ENCODE measurements around the gene RIPPLY3. TPM values are rescaled to one million over a fixed set of nuclear protein-coding genes. Genes with fewer than 3 reads are reported as not detected.

The RIPPLY3 gene
- total RNA-seq (not detected), polyA plus RNA-seq (not detected), total RNA-seq (not detected)

- Histone ChIP-seq H3K27me3 (ENCODE audit: control insufficient read depth in 2 of 2, insufficient read depth in 2 of 2, low read length in 2 of 2) (no peaks in the 10 kb centered on the region), H3K4me1 (ENCODE audit: control insufficient read depth in 2 of 2, insufficient read depth in 2 of 2, low read length in 2 of 2) (peaks cover 4 to 7% of the 10 kb centered on the region in 2 donors), H3K4me3 (ENCODE audit: low read length) (peak within 1 kb of the TSS; percentile 49), H3K36me3 (ENCODE audit: control insufficient read depth in 2 of 3, insufficient read depth in 3 of 3, low read length in 3 of 3) (no peaks in the 10 kb centered on the region), H3K9me3 (ENCODE audit: control insufficient read depth in 2 of 3, low read length in 3 of 3) (no peaks in the 10 kb centered on the region), H3K27ac (ENCODE audit: low read depth, low read length) (no peak within 1 kb of the TSS)
- ChIA-PET CTCF (interaction anchor here (0.9 kb wide), 1 partner anchor 15 kb away, joined by 5 read pairs; no protein-coding TSS in a partner anchor), POLR2A (interaction anchor here (0.9 to 1.9 kb wide), 3 partner anchors 17 to 66 kb away, joined by 3 to 5 read pairs (median 3); partner anchors contain the start of gene HLCS)
- Mint-ChIP-seq H3K4me3 (peak within 1 kb of the TSS; percentile 59 to 77 (median 72)), H3K9me3 (no peaks in the 10 kb centered on the region), H3K27me3 (peaks cover 19 to 47% (median 30%) of the 10 kb centered on the region in 5 donors), H3K4me1 (peaks cover 3 to 22% (median 17%) of the 10 kb centered on the region in 7 donors), H3K36me3 (no peaks in the 10 kb centered on the region), H3K27ac (peak within 1 kb of the TSS in 1 of 9 donors; percentile 51)
- intact Hi-C loops (cut with micrococcal nuclease), result loop anchor here (5.0 to 10.0 kb wide), 3 partner anchors 39 to 372 kb away; partner anchors contain the start of genes HLCS (in 1 of the 2), PIGP (in 1 of the 2) and TTC3 (in 1 of the 2)
- ATAC-seq (peak; percentile 23), DNase-seq (peak in 6 of 9 donors; percentile 8 to 38 (median 10))
Observed at GRCh38 chr21:37006486-37007291, at the start of gene RIPPLY3. TSS of gene RIPPLY3 (plus strand) at chr21:37006702. CDS start at chr21:37006773, 71 bp downstream.

- no peak overlapping the region for H3K27ac Mint-ChIP-seq
- POLR2A ChIA-PET, result interaction anchor here (0.7 kb wide), 1 partner anchor 37 kb away, joined by 3 read pairs; no protein-coding TSS in a partner anchor
Observed at GRCh38 chr21:36959020-36959835, 47.3 kb upstream of the RIPPLY3 start.

GRCh38 chr21:36960676-36961284 lies 45.7 kb upstream of the RIPPLY3 start:
- H3K4me3 ChIP-seq (ENCODE audit: low read length), result no peak overlapping the region
- no peak for DNase-seq
- no peaks in the 10 kb centered on the region for H3K27me3 ChIP-seq (ENCODE audit: control insufficient read depth in 2 of 2, insufficient read depth in 2 of 2, low read length in 2 of 2)
- H3K36me3 Mint-ChIP-seq, result peaks cover 9 to 31% (median 16%) of the 10 kb centered on the region in 5 donors
- ChIA-PET POLR2A (no interaction called here), CTCF (interaction anchor here (1.0 kb wide), 1 partner anchor 29 kb away, joined by 3 read pairs; no protein-coding TSS in a partner anchor)
- intact Hi-C loops (cut with micrococcal nuclease), result loop anchor here in 1 of 2 donors (10.0 kb wide), 1 partner anchor 404 kb away; the partner anchor contains the start of gene DYRK1A
- H3K36me3 ChIP-seq (ENCODE audit: control insufficient read depth in 2 of 3, insufficient read depth in 3 of 3, low read length in 3 of 3), result peaks cover 0 to 15% (median 3%) of the 10 kb centered on the region in 3 experiments
- no peaks in the 10 kb centered on the region for H3K9me3 ChIP-seq (ENCODE audit: control insufficient read depth in 2 of 3, low read length in 3 of 3)
- H3K4me3 Mint-ChIP-seq, result no peak overlapping the region
- no peaks in the 10 kb centered on the region for H3K4me1 ChIP-seq (ENCODE audit: control insufficient read depth in 2 of 2, insufficient read depth in 2 of 2, low read length in 2 of 2)
- H3K27ac ChIP-seq (ENCODE audit: low read depth, low read length), result no peak overlapping the region
- peaks cover 9 to 18% (median 11%) of the 10 kb centered on the region in 7 donors for H3K4me1 Mint-ChIP-seq
- H3K27me3 Mint-ChIP-seq, result no peaks in the 10 kb centered on the region
- no peak for ATAC-seq
- H3K27ac Mint-ChIP-seq, result peak overlapping the region in 2 of 9 donors; percentile 23 to 62
- H3K9me3 Mint-ChIP-seq, result peaks cover 0 to 2% (median 0%) of the 10 kb centered on the region in 11 donors

More at GRCh38 chr21:36959020-36959835, 47.3 kb upstream of the RIPPLY3 start:
- peaks cover 0 to 6% (median 3%) of the 10 kb centered on the region in 7 donors for H3K4me1 Mint-ChIP-seq
- no peak overlapping the region for H3K4me3 Mint-ChIP-seq
- Histone ChIP-seq H3K4me1 (ENCODE audit: control insufficient read depth in 2 of 2, insufficient read depth in 2 of 2, low read length in 2 of 2) (no peaks in the 10 kb centered on the region), H3K27ac (ENCODE audit: low read depth, low read length) (no peak overlapping the region), H3K9me3 (ENCODE audit: control insufficient read depth in 2 of 3, low read length in 3 of 3) (no peaks in the 10 kb centered on the region), H3K27me3 (ENCODE audit: control insufficient read depth in 2 of 2, insufficient read depth in 2 of 2, low read length in 2 of 2) (no peaks in the 10 kb centered on the region), H3K36me3 (ENCODE audit: control insufficient read depth in 2 of 3, insufficient read depth in 3 of 3, low read length in 3 of 3) (peaks cover 0 to 16% (median 3%) of the 10 kb centered on the region in 3 experiments), H3K4me3 (ENCODE audit: low read length) (no peak overlapping the region)
- intact Hi-C loops (cut with micrococcal nuclease), result no loop called here
- H3K9me3 Mint-ChIP-seq, result peaks cover 0 to 2% (median 0%) of the 10 kb centered on the region in 11 donors
- DNase-seq (no peak), ATAC-seq (no peak)
- H3K27me3 Mint-ChIP-seq, result no peaks in the 10 kb centered on the region
- H3K36me3 Mint-ChIP-seq, result peaks cover 9 to 33% (median 16%) of the 10 kb centered on the region in 5 donors
- CTCF ChIA-PET, result no interaction called here

GRCh38 chr21:36962098-36962780 lies 44.3 kb upstream of the RIPPLY3 start:
- no peak overlapping the region for H3K27ac ChIP-seq (ENCODE audit: low read depth, low read length)
- H3K36me3 ChIP-seq (ENCODE audit: control insufficient read depth in 2 of 3, insufficient read depth in 3 of 3, low read length in 3 of 3), result peaks cover 0 to 11% (median 3%) of the 10 kb centered on the region in 3 experiments
- Mint-ChIP-seq H3K4me3 (no peak overlapping the region), H3K27ac (peak overlapping the region in 1 of 9 donors; percentile 53), H3K27me3 (no peaks in the 10 kb centered on the region), H3K36me3 (peaks cover 9 to 23% (median 15%) of the 10 kb centered on the region in 5 donors), H3K9me3 (peaks cover 0 to 2% (median 0%) of the 10 kb centered on the region in 11 donors), H3K4me1 (peaks cover 12 to 23% (median 13%) of the 10 kb centered on the region in 7 donors)
- no peaks in the 10 kb centered on the region for H3K27me3 ChIP-seq (ENCODE audit: control insufficient read depth in 2 of 2, insufficient read depth in 2 of 2, low read length in 2 of 2)
- peaks cover 0 to 5% of the 10 kb centered on the region in 2 donors for H3K4me1 ChIP-seq (ENCODE audit: control insufficient read depth in 2 of 2, insufficient read depth in 2 of 2, low read length in 2 of 2)
- ATAC-seq, result no peak
- H3K9me3 ChIP-seq (ENCODE audit: control insufficient read depth in 2 of 3, low read length in 3 of 3), result no peaks in the 10 kb centered on the region
- H3K4me3 ChIP-seq (ENCODE audit: low read length), result no peak overlapping the region
- CTCF ChIA-PET, result no interaction called here
- no peak for DNase-seq
- POLR2A ChIA-PET, result no interaction called here
- intact Hi-C loops (cut with micrococcal nuclease), result loop anchor here in 1 of 2 donors (10.0 kb wide), 1 partner anchor 403 kb away; the partner anchor contains the start of gene DYRK1A

GRCh38 chr21:36964398-36964797 lies 42.1 kb upstream of the RIPPLY3 start:
- intact Hi-C loops (cut with micrococcal nuclease), result loop anchor here in 1 of 2 donors (10.0 kb wide), 1 partner anchor 400 kb away; the partner anchor contains the start of gene DYRK1A
- Mint-ChIP-seq H3K4me1 (peaks cover 12 to 28% (median 13%) of the 10 kb centered on the region in 7 donors), H3K36me3 (peaks cover 9 to 16% (median 13%) of the 10 kb centered on the region in 5 donors), H3K27ac (peak overlapping the region in 4 of 9 donors; percentile 24 to 92 (median 73)), H3K4me3 (peak overlapping the region in 3 of 10 donors; percentile 14 to 43 (median 28)), H3K27me3 (no peaks in the 10 kb centered on the region), H3K9me3 (peaks cover 0 to 2% (median 0%) of the 10 kb centered on the region in 11 donors)
- Histone ChIP-seq H3K27me3 (ENCODE audit: control insufficient read depth in 2 of 2, insufficient read depth in 2 of 2, low read length in 2 of 2) (no peaks in the 10 kb centered on the region), H3K9me3 (ENCODE audit: control insufficient read depth in 2 of 3, low read length in 3 of 3) (no peaks in the 10 kb centered on the region), H3K27ac (ENCODE audit: low read depth, low read length) (no peak overlapping the region), H3K36me3 (ENCODE audit: control insufficient read depth in 2 of 3, insufficient read depth in 3 of 3, low read length in 3 of 3) (peaks cover 0 to 8% (median 3%) of the 10 kb centered on the region in 3 experiments), H3K4me3 (ENCODE audit: low read length) (no peak overlapping the region), H3K4me1 (ENCODE audit: control insufficient read depth in 2 of 2, insufficient read depth in 2 of 2, low read length in 2 of 2) (peaks cover 0 to 6% of the 10 kb centered on the region in 2 donors)
- DNase-seq (no peak), ATAC-seq (no peak)
- ChIA-PET POLR2A (interaction anchor here (0.5 to 4.4 kb wide), 3 partner anchors 26 to 612 kb away, joined by 3 to 24 read pairs (median 4); no protein-coding TSS in a partner anchor), CTCF (no interaction called here)
